NCI-H2227 treated with DMSO at 0.1 percent for 48 hours (cell line): ENCODE results near the gene ATP6V1A.

ENCODE experiments used
- DNase-seq: peaks from one replicate; lab custom pipeline; 2025; lab: John Stamatoyannopoulos, UW

Gene ATP6V1A

DNA sequence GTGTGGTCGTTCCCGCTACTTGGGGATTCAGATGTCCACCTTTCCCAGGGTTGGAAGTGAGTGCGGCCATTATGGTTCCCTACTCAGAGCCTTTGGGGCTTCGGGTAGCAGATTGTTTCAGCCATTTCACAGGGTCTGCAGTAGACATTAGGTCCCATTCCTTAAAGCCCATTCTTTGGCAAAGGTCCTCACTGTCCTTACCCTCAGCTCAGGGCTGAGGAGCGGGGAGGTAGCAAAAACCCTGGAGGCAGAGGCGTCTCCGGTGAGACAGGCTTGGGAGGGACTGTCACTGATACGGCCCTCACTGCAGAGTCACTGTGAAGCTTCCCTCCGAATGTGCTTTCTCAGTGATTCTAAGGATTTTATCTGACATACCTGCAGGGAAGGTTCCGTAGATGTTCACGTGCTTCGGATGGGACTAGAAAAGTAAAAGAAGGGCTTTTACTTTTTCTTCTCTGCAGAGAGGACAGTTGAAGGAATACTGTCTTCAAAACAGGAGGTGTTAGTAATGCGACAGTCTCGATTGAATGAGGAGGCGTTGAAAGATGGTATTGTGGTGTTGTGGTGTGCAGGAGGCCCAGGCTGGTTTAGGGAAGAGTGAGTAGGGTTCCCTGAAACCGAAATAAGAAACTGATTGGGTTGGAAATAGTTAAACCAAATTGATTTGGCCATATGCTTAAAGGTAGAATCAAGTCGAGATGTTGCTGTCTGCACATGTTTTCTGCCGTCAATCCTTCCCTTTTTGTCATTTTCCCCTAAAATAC, 630 bp downstream of the ATP6V1A start:
- DNase-seq: no peak

DNA sequence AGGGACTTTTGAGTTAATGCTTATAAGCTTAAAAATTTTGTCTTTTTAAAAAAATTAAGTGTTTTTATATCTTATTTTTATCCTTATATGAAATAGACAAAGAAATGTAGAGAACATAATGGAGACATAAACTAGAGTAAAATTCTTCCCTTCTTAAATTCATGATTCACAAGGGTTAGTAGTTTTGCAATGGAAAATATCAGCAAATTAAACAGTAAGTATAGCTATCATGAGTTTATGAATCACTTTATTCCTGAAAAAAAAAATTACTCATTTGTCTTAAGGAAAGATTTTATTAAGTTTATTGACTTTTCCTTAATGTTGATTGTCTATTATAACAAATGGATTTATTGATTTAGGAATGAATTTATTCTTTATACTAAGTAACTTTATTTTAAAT, 4.3 kb downstream of the ATP6V1A start:
- DNase-seq: no peak

DNA sequence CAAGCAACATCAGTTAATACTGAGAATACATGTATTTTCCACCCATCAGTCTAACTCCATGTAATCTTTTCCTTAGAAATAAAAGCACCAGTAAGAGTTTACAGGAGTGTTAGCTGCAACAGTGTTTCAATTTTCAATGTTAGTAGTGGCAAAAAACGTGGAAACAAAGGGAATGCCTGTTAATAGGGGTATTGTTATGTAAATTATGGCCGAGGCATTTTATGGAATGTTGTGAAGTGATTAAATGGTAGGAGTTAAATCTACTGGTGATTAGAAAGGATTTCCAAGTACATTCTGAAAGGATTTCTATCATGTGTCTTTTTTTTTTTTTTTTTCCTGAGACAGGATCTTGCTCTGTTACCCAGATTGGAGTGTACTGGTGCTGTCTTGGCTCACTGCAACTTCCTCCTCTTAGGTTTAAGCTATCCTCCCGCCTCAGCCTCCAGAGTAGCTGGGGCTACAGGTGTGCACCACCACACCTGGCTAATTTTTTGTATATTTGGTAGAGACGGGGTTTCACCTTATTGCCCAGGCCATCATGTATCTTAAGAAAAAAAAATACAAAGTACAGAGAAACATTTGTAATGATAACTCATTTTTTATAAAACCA, 6.6 kb downstream of the ATP6V1A start:
- DNase-seq: no peak

DNA sequence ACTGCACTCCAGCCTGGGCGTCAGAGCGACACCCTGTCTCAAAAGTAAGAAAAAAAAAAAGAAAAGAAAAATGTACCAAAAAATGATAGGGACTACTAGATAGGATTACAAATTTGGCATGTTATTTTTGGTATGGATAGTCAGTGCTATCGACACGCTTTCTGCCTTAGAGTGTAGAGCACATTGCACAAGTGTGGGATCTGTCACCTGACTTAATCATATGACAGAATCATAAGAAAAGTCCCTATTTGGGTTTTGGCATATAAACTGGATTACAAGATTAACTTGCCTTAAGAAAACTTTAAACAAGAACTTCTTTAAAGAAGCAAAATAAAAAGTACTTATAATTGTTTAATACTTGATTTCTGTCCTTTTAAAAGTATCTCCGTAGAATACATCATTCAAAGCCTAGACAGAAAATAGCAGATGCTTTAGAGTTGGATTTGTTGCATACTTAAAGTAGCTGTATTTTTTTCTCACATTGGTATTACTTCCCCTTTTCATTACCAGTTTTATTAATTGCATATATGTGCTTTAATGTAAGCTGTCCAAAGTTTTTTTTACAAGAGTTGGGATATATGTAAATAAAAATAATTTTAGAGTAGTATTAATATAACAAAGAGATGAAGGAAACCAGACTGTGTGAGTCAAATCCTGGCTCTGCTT, 7.8 kb downstream of the ATP6V1A start:
- no peak for DNase-seq

DNA sequence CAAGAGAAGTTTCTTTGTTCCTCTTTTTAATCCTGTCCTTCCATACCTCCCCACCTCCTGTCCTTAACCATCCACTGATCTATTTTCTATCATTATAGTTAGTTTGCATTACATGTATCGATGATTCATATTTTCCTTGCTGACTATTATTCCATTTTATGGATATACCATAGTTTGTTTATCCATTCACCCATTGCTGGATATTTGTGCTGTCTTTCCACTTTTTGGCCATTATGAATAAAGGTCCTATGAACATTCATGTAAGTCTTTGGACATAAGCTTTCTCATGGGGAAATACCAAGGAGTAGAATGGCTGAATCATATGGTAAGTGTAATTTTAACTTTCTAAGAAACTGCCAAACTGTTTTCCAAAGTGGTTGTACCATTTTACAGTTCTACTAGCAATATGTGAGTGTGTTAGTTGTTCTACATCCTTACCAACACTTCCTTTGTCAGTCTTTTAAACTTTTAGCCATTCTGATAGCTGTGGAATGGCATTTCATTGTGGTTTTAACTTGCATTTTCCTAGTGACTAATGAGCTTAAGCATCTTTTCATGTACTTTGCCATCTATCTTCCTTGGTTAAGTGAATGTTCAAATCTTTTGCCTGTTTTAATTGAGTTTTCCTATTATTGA, 11.7 kb downstream of the ATP6V1A start:
- DNase-seq: no peak

DNA sequence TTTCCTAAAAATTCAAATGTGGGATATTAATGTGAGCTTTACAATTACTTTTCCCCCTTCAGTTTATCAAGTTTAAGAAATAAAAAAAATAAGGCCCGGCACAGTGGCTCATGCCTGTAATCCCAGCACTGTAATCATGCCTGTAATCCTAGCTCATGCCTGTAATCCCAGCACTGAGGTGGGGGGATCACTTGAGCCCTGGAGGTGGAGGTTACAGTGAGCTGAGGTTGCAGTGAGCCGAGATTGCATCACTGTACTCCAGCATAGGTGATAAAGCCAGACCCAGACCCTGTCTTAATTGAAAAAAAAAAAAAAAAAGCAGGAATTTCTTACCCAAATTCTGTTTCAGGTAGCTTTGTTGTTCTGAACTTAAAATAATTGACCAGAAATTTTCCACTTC, 17.9 kb downstream of the ATP6V1A start:
- no peak for DNase-seq

DNA sequence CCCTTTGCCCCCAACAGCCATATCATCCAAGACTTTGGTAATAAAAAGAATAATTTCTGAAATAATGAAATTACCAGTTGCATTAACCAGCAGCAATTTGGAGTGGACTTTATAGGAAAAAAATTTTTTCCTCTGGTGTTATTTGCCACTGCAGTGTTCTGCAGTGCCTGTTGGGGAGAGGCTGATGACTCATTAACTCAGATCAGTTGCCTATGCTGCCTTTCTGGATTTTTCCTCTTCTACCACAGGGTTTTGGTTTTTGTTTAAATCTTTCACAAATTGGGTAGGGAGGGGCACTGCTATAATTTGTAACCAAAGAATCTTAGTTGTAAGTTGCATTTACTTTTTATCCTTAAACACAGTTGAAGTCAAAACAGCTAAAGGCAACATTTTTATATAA, 22.7 kb downstream of the ATP6V1A start:
- no peak for DNase-seq

DNA sequence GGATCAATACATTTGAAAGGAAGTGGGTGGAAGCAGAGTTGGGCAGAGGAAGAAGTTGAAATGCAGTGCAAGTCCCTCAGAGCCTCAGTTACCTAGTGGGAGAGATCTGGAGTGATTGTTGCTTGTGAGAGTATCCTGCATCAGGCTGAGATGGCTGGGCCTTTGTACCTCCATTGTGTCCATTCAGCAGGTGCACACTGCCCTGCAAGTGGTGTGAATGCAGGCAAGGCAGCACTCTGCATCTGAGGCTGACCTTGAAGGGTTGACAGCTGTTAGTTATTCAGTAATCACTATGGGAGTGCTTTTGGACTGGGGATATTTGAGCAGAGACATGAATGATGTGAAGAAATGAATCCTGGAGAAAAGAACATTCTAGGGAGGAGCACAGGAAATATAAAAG, 25.2 kb downstream of the ATP6V1A start:
- no peak for DNase-seq

DNA sequence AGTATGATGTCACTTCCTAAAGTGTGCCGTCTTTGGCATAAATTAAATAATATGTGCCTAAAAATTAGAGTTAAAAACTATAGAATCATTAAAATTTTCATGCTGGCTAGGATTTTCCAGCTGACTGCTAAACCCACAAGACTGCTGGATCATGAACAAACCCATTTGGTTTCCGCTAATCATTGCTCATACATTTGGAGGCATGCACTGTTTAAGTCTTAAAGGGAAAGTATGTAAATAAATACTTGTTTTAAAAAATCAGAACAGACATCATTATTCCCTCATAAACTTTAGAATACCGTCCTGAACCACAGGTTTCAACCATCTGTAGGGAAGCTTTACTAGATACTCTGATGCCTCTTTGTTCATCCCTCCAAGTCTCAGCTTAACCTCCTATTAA, 26.5 kb downstream of the ATP6V1A start:
- DNase-seq: no peak

DNA sequence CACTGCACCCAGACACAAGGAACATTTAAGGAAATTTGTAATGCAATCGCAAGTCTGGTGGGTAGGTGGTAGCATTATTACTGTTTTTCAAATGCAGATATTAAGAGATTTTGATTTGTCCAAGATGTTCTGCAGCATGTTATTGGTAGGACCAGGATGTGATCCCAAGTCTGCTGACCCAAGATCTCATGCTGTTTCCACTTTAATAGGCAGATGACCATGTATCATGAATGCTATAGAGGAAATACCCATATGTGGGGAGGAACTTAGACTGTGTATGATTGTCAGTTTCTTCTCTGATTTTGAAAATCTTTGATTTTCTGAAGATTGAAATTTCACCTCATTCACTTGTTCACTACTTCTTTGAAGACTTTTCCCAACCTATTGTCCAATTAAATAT, 28.7 kb downstream of the ATP6V1A start:
- no peak for DNase-seq

DNA sequence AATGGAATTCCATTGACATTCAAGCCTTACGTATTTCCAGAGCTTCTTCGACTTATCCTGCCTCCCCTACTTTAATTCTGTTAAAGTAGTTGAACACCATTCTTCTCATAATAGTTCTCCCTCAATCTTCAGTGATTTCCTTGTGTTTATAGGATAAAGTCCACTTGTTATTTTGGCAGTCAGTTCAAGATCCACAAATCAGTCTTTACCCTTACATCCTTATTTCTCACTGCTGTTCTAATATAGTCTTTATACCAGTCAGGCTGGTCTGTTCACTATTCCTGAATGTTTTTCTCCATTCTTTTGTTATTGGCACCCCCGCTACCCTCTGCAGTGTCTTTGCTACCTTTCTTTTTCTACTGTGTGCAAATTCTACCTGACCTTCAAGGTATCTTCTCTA, 29.7 kb downstream of the ATP6V1A start:
- DNase-seq: no peak

DNA sequence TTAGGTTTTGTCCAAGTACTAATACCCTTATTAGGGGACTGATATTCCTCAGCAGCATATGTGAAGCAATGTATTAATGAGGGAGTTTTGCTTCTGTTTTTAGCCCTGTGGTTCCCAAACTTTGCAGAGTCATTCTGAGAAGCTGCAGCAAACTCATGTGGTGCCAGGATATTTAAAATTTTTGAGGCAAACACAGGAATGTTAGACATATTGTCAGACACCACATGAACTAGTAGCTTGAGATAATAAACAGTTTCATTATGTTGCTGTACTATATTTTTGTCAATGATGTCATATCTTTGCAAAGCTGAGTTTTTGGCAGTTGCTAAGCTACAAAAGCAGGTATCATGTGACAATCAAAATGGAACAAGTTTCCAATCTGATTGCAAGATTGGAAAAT, 36.6 kb downstream of the ATP6V1A start:
- DNase-seq: no peak

DNA sequence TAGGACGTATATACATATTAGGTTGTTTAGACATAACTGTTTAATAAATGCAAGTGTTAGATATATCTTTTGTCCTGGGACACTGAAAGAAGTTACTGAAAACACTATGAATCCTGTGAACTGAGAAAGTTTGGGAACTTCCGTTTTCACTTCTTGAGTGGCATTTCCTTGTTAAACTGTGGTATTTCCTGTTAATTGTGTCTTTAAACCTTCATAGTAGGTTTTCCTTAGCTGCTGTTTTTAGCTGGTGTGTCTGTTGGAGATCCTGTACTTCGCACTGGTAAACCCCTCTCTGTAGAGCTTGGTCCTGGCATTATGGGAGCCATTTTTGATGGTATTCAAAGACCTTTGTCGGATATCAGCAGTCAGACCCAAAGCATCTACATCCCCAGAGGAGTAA, 37.1 kb downstream of the ATP6V1A start:
- DNase-seq: no peak

DNA sequence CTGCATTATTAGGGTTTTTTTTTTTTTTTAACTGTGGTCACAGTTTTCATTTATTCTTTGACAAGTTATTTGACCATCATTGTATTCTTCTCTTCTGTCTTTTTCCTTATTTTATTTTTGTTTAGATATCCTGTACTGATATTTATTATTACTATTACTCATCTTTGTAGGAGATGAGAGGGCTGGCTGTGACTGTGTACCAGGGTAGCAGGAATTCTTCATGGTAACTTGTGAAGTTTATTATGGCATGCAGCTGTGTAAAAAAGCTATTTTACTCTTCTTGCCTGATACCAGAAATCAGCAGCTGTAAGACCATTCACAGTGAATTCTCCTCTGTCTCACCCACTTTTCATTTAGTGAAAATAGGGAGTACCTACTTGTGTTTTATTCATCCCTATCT, 44.5 kb downstream of the ATP6V1A start:
- DNase-seq: no peak

DNA sequence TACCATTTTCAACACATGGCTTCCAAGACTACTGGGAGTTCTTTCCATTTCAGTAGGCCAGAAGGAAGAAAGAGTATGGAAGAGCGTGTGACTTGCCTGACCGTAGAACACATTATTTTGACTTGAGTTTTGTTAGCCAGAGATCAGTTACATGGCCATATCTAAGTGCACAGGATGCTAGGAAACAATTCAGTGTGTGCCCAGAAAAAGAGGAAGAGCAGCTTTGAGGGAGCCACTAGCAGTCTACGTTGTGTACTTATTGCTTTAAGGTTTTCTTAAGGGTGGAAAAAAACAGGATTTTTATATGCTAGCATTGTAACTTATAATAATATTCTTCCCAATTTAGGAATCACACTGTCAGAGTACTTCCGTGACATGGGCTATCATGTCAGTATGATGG, 47.7 kb downstream of the ATP6V1A start:
- no peak for DNase-seq

DNA sequence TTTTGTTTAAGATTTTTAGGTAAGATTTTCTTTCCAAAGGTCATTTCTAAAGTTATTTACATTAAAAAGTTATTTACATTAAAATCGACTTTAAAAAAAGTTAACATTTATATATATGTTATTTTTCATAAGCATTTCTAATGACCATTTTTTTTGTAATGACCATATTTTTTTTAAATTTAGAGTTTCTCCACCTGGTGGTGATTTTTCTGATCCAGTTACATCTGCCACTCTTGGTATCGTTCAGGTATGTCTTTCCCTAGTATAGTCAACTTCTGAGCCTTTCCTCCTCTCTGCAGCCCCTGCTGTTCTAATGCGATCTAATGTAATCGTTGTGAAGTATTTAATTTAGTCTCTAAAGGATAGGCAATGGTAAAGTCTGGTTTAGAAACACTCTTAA, 48.9 kb downstream of the ATP6V1A start:
- no peak for DNase-seq

DNA sequence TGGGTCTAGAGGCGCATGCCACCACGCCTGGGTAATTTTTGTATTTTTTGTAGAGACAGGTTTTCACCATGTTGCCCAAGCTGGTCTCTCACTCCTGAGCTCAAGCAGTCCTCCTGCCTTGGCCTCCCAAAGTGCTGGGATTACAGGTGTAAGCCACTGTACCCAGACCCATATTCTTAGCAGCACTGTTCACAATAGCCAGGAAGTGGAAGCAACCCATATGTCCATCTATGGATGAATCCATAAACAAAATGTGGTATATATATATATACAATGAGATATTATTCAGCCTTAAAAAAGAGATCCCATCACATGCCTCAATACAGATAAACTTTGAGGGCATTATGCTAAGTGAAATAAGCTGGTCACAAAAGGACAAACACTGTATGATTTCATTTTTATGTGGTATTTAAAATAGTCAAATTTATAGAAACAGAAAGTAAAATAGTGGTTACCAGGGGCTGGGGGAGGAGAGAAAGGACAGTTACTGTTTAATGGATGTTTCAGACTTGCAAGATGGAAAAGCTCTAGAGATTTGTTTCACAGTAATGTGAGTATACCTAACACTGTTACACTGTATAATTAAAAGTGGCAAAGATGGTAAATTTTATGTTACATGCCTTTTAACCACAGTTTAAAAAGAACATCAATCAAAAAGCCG, 56.1 kb downstream of the ATP6V1A start:
- no peak for DNase-seq

DNA sequence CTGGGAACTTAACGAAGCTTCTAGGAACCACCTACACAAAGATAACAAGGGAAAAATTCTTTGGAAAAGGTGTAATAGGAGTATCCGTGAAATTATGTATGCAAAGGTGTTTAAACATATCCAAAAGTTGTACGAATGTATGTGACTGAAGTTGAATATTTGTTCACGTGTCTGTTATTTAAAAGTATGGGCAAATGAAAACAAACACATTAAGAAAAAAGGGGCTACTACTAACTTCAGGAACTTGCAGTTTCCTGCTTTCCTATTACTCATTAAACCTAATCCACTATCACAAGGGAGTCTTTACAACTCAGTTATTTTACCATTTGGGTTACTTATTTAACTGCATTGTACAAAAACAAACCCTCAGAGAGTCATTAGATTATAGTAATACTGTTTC, 57.8 kb downstream of the ATP6V1A start:
- DNase-seq: no peak

DNA sequence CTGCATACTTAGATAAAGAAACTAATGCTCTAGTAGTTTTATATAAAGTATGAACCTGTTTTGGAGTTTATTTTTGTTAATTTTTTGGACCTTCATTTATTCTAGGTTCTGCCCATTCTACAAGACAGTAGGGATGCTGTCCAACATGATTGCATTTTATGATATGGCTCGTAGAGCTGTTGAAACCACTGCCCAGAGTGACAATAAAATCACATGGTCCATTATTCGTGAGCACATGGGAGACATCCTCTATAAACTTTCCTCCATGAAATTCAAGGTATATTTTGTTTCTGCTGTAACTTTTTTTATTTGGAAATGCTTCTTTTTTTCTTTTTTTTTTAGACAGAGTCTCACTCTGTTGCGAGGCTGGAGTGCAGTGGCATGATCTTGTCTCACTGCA, 58.4 kb downstream of the ATP6V1A start:
- DNase-seq: no peak

DNA sequence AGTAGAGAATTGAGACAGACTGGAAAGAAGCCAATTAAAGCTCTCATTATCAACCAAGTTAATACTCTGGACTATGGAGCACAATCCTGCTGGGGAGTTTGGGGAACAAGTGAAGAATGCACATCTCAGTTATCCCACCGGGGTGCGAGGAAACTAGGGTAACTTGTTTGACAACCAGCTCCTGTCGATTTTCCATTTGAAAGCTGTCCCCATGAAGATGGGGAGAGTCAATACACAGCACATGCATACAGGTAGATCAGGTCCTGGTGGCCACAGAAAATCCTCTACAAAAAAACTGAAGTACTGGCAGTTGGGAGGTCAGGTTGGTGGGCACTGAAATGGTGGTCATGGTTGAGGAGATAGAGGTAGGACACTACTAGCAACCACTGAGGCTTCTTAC, 66.0 kb downstream of the ATP6V1A start:
- no peak for DNase-seq

DNA sequence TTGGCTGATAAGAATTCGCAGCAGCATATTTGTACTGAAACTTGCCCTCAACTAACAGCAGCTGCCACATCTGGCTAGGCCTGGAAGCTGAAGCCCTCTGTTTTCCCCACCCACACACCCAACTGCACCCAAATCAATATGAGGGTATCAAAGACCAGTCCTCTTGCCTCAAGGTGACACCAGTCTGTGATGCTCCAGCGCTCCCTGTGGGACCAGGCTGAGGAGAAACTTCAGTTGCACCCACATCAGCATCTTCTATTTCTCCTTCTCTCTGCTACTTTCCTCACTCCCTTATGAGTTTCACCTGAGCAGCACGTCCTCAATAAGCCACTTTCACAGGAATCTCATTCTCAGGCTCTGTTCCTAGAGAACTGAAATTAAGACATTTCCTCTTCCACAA, 73.0 kb downstream of the ATP6V1A start:
- no peak for DNase-seq

DNA sequence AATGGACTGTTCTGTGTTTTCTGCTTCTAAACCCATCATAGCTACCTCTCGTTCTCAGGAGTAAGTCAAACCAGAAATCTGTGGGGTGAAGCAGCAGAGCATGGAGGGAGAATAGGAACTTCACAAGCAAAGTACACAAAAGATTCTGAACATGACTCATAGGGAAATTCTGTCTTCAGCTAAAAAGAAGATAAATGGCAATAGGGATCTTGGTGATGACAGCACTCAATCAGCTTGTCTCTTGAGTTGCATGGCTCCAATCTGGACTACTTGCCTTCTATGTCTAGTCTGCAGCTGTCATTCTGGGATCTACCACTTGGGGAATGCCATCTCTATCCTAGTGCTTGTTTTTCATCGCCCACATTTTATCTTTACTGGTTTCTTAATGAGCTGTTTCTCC, 78.3 kb downstream of the ATP6V1A start:
- no peak for DNase-seq

DNA sequence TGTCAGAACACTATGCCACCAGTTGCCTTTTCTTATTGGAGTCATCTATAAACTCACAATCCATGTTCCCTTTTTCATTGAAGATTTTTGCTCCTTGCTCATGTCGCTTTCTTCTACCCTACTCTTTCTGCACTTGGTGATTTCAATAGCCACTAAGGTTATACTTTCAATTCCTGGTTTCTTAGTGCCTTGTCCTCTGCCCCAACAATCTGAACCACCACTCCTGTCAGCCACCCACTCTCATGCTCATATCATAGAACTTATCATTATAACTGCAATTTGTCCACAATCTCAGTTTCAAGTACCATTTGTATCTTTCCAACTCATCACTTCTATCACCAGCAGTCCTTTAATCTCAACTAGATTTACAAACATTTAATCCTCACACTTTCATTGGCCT, 81.8 kb downstream of the ATP6V1A start:
- no peak for DNase-seq
